Measurements from ENCODE around the gene EIF6.
"Not testable (repeated sequence)": the region's sequence is repeated elsewhere in the genome, so short reads cannot be mapped to it uniquely, and the experiment has no call there.

The EIF6 gene

DNA sequence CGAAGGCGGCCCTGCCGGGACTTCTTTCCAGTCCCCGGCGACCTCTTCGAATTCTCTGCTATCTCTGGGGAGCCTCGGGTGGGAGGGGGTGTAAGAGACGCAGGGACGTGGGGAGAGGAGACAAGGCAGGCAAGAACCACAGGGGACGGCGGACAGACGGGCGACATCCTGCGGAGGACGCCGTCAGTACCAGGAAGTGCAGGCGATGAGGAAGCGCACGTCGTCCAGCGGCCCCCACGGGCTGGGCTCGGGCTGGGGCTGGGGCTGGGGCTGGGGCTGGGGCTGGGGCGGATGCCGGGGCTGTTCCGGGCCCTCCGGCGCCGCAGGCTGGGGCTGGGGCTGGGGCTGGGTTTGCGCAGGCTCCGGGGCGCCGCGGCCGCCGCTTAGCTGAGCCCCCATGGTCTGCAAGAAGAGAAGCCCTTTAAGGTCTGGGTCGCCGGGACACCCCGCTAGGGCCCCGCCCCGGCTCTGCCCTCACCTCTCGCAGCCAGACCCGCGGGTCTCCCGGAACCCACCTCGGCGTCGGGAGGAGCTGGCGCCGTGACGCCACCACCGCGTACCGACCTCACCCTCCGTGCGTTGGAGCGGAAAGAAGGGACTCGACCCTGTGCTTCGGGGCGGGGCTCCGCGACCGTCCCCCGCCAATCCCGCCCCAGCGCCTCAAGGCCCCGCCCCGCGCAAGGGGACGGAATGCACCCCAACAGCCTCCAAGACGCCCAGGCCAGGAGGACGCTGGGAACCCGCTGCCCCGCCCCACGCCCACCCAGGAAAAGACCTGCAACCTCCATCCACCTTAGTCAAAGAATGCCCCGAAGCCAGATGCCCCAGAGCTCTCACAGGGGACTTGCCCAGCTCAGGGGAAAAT, 6.8 kb downstream of the EIF6 start, which contains the start of gene MMP24OS:
TSS of gene MMP24OS (minus strand) at position 592 of the 865 bp plus-strand sequence. CDS start at position 399, 193 bp downstream.
- DNase-seq = peak; percentile 96

DNA sequence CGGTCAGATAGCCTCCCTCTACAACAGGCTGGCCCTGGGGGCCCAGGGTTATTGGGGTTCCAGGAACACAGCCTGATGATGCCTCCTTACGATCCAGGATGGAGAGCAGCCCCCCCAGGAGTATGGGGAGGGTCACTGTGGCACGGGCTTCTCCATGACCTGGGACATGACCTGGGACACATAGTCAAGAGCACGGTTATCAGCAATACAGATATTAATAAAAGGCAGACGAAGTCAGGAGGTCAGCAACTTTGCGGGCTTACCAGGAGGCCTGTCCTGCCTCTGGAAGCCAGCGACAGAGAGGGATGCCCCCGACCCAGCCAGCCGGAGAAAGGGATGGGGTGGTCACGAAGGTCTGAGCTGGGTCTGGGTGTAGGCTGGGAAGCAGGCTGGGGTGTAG, 7.4 kb downstream of the EIF6 start:
- no peak for DNase-seq

DNA sequence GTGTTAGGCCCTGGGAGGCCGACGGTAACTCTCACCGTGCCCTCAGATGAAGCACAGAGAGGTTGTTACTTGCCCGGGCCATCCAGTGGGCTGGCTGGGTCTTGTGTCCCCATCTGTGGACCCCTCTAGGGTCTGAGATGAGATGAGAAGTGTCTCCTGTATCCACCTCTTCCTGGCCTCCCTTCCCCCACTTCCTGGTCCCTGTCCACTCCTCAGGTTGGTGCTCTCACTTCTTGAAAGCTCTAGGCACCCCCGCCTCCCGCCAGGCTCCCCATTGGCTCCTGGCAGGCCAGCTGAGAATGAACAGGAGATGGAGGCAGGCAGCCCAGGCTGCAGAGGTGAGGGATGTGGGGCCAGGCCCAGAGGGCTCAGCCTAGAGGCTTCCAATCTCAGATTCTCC, 8.2 kb downstream of the EIF6 start:
- no peak for DNase-seq

DNA sequence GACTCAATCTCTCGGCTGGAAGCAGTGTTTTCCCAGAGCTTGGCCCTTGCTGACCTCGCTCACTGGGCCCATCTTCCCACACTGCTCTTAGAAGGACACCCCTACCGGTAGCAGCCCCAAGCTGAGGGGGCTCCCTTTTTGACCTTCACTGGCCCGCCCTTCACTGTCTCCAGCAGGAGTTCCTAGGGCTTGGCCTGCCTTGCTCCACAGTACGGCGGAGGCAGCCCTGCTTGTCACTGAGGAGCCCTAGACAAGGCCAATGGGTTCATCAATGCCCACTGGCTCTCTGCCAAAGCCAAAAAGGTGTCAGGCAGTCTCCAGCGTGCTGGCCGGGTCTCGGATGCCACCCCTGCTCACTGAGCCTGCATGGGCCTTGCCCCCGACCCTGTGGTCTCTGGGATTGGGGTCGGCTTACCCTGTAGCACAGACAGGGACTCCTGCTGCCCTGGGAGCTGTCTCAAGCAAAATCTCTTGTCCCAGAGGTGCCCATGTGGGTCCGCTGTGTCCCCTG, 8.8 kb downstream of the EIF6 start:
- no peak for DNase-seq

DNA sequence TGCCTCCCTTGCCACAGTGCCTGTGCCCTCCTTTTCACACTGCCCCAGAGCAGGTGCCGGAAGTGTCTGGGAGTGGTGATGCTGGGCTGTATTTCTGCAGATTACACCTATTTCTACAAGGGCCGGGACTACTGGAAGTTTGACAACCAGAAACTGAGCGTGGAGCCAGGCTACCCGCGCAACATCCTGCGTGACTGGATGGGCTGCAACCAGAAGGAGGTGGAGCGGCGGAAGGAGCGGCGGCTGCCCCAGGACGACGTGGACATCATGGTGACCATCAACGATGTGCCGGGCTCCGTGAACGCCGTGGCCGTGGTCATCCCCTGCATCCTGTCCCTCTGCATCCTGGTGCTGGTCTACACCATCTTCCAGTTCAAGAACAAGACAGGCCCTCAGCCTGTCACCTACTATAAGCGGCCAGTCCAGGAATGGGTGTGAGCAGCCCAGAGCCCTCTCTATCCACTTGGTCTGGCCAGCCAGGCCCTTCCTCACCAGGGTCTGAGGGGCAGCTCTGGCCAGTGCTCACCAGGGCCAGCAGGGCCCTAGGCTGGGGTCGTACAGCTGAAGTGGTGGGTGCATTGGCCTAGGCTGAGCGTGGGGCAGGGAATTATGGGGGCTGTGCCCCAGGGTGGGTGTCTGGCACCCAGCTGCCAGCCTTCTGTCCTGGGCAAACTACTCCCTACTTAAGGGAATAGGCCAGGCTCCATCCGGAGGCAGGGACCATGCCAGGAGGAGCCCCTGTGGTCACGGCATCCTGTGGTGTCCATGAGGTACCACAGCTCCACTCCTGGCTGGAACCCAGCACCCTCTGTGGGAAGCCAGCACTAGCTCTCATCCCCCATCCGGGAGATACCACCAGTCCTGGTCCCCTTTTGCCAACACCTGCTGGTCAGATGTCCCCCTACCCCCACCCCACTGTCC, 10.1 kb downstream of the EIF6 start:
- DNase-seq = no peak

DNA sequence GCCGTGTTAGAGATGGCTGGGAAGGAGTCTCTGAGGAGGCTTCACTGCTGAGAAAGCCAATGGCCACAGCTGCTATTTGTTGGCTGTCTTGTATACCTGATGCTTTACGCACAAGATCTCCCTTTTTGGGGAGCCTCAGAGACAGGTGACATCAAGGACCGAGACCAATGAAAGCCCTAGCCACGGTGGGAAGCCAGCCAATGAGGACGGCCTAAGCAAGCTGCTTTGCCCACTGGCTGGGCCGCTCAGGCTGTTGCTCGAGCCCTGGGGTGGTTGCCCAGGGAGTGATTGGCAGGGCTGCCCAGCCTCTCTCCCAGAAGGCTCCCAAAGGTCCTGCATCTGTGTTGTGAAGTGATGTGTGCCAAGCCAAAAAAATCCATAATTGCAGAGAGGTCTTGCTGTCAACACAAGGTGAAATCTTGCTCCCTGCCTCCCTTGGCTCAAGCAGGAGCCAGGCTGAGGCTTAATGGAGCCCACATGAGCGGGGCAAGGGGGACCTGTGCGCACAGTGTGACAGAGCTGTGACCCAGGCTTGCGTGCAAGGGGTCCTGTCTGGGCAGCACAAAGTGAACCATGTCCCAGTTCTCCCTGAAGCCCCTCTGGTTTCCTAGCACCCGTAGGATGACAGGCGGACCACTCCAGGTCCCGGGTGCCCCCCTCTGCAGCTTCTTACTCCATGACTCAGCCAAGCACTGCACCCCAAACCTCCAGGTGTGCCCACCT, 11.0 kb downstream of the EIF6 start:
- no peak for DNase-seq

DNA sequence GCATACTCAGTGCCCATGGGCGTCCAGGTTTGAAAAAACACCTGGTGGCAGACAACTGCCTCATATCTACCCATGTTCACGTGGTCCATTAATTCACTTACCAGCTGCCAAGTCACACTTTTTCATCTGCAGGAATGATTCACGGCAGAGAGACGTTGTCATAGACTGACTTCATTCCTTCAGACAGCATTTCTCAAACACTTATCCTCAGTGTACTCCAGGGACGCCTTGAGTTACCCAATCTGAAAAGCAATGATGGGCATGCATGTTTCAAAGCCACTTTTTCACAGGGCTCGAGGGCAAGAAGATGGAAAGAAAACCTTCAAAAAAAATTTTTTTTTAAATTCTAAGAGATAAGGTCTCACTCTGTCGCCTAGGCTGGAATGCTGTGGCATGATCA, 12.7 kb downstream of the EIF6 start:
- DNase-seq = no peak

DNA sequence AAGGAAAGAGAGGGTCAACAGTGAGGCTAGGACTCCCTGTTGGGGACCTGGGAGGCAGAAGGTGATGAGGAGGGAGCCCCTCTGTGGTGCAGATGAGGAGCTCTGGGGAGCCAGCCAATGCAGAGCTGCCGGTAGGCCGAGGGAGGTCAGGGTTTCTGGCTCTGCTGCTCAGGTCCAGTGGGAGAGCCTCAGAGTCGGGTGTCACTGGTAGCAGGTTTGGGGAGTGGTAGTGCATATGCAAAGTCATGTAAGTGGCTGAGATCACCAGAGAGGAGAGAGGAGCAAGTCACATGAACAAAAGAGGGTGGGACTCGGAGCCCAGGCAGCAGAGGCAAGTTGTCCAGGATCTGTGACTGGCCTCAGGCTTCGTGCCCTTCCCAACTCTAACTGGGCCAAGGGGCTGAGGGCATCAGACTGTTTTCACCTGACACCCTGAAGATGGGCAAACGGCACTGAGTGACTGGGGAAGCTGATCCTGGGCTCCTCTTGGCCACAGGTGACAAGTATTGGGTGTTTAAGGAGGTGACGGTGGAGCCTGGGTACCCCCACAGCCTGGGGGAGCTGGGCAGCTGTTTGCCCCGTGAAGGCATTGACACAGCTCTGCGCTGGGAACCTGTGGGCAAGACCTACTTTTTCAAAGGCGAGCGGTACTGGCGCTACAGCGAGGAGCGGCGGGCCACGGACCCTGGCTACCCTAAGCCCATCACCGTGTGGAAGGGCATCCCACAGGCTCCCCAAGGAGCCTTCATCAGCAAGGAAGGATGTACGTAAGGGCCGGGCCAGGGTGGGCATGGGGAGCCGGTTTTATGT, 13.3 kb downstream of the EIF6 start:
- DNase-seq = no peak

DNA sequence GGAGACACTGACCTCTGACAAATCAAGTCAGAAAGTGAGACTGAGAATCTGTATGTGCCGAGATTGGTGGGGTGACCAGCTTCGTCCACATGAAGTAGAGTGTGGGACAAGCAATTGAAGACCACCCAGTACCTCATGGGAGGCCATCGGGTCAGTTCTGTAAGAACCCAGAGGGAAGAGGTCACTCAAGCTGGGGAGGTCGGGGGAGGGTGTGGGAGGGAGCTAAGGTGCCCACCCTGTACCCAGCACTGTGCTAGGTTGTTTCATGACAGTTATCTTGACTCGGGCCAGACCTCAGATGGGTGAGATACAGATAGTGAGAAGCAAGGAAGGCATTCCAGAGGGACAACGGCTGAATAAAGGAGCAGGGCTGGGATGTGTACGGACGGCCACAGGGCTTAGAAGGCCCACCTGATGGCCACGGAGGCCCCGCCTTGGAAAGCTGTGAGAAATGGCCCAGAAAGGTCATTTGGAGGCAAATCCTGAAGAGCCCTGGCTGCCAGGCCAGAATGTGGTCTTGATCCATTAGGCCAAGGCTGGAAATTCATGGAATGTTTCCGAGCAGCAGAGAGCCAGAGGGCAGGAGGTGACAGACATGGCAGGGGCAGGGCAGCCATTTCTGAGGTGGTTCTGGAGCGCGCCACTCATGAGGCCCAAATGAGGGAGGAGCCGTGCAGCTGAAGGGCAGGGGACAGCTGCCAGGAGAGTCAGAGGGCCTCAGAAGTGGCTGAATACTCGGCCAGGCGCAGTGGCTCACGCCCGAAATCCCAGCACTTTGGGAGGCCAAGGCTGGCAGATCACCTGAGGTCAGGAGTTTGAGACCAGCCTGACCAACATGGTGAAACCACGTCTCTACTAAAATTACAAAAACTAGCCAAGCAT, 14.3 kb downstream of the EIF6 start:
- DNase-seq = no peak

DNA sequence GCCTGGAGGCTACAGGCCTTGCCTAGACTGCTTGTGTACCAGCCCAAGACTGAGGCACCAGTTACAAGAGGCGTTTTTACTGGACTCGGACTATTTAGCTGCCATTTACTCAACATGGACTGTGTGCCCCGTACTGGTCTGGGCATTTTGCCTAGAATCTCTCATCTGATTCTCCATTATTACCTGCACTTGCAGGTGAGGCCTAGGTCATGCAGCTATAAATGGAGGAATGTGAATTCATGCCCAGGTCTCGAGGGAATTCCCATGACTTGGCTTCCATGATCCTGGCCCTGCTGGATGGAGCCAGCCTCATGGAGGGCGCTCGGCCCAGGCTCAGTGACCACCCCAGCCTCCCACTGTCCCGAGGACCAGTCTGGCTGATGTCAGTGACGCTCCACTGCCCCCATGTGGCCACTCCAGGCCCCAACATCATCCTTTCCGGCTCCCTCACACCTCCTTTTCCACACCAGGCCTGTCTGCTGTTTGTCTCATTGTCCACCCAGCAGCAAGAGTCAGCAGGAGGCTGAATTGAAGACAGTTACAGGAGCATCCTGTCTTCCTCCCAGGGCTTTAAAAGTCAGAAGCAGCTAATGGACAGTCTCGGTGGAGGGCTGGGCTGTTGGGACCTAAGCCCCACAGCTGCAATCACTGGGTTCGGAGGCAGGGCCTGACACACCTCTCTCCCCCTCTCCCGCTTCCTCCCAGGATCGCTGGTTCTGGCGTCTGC, 15.4 kb downstream of the EIF6 start:
- peak; percentile 76 for DNase-seq

DNA sequence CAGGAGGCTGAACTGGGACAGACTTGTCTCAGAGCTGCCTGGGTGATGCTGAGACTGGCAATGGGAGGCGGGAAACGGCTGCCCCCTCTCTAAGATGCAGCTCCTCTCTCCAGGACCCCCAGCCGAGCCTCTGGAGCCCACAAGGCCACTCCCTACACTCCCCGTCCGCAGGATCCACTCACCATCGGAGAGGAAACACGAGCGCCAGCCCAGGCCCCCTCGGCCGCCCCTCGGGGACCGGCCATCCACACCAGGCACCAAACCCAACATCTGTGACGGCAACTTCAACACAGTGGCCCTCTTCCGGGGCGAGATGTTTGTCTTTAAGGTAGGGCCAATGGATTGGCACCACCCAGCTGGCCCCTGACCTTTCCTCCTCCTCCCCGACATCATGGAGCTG, 17.5 kb downstream of the EIF6 start:
- no peak for DNase-seq

DNA sequence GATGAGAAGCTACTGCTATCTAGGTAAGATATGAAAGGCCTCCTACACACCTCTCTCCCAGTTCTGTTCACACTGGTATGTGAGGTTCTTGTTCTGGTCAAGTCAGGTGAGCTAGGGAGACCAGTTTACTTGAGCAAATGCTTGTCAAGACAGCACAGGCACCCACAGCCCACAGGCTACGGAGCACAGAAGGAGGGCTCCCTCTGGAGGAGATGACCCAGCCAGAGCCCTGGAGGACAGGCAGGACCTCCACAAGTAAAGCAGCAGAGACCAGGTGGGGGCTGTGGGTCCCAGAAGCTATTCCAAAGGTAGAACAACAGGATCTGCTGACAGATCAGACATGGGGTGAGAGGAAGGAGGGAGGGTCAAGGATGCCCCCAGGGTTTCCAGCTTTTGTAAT, 19.8 kb downstream of the EIF6 start:
- DNase-seq = no peak

DNA sequence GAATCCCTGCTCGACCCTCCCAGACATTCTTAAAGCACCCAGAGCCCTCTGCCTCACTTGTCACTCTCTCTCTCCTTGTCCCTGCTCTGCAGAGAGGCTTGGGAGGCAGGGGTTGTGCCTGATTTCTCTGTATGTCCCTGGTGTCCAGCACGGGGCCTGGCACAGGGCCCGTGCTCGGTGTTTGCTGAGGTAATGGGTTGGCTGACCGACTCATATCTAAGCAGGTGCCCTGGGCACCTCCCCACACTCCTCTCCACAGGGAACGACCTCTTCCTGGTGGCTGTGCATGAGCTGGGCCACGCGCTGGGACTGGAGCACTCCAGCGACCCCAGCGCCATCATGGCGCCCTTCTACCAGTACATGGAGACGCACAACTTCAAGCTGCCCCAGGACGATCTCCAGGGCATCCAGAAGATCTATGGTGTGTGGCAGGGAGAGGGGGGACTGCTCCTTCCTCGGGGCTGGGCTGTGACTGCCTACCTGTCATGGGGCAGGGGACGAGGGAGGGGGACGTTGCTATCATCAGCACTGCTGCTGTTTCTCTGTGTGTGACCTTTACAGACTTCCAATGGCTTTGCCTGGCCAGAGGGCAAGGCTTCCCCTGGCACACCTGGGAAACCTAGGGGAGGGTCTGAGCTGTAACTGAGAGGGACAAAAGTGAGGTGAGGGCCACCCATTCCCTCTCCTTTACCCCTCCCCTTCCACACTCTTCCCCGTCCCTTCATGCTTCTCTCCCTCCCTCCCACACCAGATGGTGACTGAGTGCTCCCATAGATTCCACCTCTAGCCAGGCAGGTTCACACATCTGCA, 20.8 kb downstream of the EIF6 start:
- no peak for DNase-seq

DNA sequence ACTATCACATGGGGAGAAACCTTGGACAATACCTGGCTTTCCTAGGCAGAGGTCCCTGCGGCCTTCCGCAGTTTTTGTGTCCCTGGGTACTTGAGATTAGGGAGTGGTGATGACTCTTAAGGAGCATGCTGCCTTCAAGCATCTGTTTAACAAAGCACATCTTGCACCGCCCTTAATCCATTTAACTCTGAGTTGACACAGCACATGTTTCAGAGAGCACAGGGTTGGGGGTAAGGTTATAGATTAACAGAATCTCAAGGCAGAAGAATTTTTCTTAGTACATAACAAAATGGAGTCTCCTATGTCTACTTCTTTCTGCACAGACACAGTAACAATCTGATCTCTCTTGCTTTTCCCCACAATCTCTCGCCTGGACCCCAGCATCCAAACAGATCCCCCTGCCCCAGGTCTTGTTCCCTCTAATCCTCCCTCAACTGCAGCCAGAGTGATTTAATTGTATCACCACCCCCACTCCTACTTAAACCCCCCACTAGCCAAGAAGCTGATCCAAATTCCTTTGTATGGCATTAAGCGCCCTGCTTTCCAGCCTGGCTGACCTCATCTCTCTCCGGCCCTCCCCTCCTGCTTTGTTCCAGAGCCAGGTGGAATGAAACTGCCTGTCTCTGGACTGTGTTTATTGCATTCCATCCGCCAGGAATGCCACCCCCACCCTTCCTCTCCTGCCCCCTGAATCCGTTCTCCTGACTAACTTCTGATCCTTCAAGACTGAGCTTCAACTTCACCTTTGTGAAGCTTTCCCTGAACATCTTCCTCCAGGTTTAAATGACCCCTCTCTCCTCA, 21.6 kb downstream of the EIF6 start:
- DNase-seq = not testable (repeated sequence)

DNA sequence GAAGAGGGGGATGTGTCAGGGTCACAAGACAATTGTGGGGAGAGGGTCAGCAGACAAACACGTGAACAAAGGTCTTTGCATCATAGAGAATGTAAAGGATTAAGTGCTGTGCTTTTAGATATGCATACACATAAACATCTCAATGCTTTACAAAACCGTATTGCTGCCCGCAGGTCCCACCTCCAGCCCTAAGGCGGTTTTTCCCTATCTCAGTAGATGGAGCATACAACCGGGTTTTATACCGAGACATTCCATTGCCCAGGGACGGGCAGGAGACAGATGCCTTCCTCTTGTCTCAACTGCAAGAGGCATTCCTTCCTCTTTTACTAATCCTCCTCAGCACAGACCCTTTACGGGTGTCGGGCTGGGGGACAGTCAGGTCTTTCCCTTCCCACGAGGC, 22.3 kb downstream of the EIF6 start:
- not testable (repeated sequence) for DNase-seq

DNA sequence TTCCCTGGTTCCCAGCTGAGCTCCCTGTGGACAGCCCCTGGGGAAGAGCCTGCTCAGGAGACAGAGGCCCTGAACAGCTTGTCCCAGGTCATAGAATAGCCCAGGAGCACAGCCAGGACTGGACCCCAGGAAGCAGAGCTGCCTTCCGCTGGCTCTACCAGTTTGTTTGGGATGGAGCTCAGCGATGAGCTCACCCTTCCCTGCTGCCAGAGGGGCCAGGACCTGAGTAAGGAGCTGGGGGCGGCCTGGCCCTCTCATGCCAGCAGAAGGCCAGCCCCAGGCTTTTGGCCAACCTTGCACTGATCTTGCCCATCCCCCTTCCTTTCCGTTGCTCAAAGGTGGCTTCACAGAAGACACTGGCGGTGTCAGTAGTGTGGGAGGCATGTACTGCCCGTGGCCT, 24.1 kb downstream of the EIF6 start:
- DNase-seq = no peak

DNA sequence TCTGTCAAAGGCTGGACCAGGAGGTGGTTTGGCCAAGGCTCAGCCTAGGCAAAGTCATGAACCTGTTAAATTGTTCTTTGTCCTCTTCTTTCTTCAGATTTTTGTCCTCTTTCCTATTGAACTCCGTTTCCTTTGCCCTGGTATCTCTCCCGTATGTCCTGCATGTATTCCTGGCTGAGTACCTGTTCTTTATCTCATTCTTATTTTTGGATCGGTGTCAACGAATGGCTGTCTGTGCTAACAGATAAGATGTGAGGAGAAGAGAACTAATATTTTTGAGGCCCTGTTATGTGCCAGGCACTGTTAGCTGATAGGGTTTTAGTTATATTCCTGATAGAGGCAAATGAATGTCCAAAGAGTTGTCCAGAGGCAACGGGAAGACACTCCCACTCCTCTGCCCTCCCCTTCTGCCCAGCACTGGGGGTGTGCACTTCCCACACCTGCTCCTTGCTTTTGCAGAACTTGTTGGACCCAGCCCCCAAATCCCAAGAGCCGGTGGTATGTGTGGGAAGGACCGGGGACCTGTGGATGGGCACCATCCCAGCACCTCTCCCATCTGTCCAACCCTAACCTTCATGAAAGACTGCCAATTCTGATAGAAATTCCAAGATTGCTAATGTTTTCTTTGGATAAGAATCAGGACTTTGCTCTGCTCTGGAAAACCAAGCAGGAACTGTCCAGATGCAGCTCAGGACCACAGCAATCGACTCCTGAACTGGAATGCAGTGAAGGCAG, 27.2 kb downstream of the EIF6 start:
- DNase-seq = no peak
